K562 (cell line): ENCODE results near the gene C1orf50. TPM values are rescaled to one million over a fixed set of nuclear protein-coding genes. Genes with fewer than 3 reads are reported as not detected.

ENCODE experiments used
- ATF2 ChIP-seq: sonication (generic); formaldehyde crosslinking; IDR thresholded peaks from 2 replicates; pipeline ENCODE4 v1.8.1; 2022; ENCODE audit warnings: missing genetic modification reagents
- CUX1 ChIP-seq: fragments of 200-800 bp; sonication (Bioruptor generic); IDR thresholded peaks from 2 replicates; pipeline ENCODE4 v1.6.1; 2016; ENCODE audit warnings: missing genetic modification characterization, missing compliant biosample characterization
- HMG20A ChIP-seq: fragments of 450-650 bp; formaldehyde crosslinking; conservative IDR thresholded peaks from 2 replicates; pipeline ENCODE4 v1.4.0; 2020; ENCODE audit warnings: mild to moderate bottlenecking, mixed read lengths
- MECOM ChIP-seq: fragments of 250-450 bp; sonication (Bioruptor Pico); IDR thresholded peaks from 2 replicates; pipeline ENCODE4 v1.8.0; 2022; ENCODE audit warnings: inconsistent platforms
- PHF20 ChIP-seq: fragments of 450-650 bp; IDR thresholded peaks from 2 replicates; pipeline ENCODE4 v1.6.1; 2018; ENCODE audit not compliant: partially characterized antibody
- PHF21A ChIP-seq: fragments of 450-650 bp; IDR thresholded peaks from 2 replicates; pipeline ENCODE4 v1.6.1; 2017; ENCODE audit warnings: low read depth, borderline replicate concordance
- TAF7 ChIP-seq: fragments of 450-650 bp; IDR thresholded peaks from 2 replicates; pipeline ENCODE4 v1.6.1; 2016; ENCODE audit warnings: missing genetic modification characterization, missing compliant biosample characterization
- TRIM24 ChIP-seq, 2 experiments: fragments of 450-650 bp; IDR thresholded peaks; 2 replicates each; pipeline ENCODE4 v1.6.1; 2016
- ZNF24 ChIP-seq: fragments of 450-650 bp; IDR thresholded peaks from 2 replicates; pipeline ENCODE4 v1.6.1; 2016
- polyA plus RNA-seq, 8 experiments: library from polyadenylated mRNA; depleted of rRNA in 4 of 8; stranded (reverse) in 5 of 8; unstranded in 3 of 8; fragments of >200 nt; fragmentation: Nextera tagmentation in 2 of 8; fragmentation: Illumina TruSeq in 1 of 8; extraction: Ambion mirVana in 2 of 8; extraction: Trizol in 1 of 8; gene quantifications; 2 replicates each; pipeline versions ENCODE4 v1.2.1 to v1.2.3, GENCODE V29; 2011 to 2014; ENCODE audit warnings: inconsistent platforms in 1 of 8, missing spikeins in 1 of 8
- total RNA-seq, 7 experiments: library from RNA; depleted of rRNA in 6 of 7; stranded (reverse); fragments of >200 nt in 6 of 7; fragmentation: Illumina TruSeq in 2 of 7; extraction: Trizol in 2 of 7; gene quantifications; 2 replicates each; pipeline versions ENCODE4 v1.2.1 to v1.2.3, GENCODE V29; 2011 to 2021; ENCODE audit warnings: low replicate concordance in 1 of 7
- TF ChIP-seq, protein P1 (sequence below): IDR thresholded peaks from 2 replicates; pipeline ENCODE4 v1.6.1; 2014; ENCODE audit warnings: antibody characterized with exemption
- TF ChIP-seq, protein P2 (sequence below), 2 experiments: fragments of 450-650 bp in 1 of 2; sonication (generic) in 1 of 2; formaldehyde crosslinking in 1 of 2; IDR thresholded peaks; 2 replicates each; pipeline versions ENCODE4 v1.7.1 to v1.9.0; 2016 to 2022; ENCODE audit warnings: inconsistent platforms in 1 of 2, mild to moderate bottlenecking in 1 of 2, missing genetic modification reagents in 1 of 2

Gene C1orf50
- total and polyA plus RNA-seq, 9 of the 15 experiments (the other 6 are each of a cell fraction or from before 2014, with no cell fraction given), result 0.55 to 13.9 (median 5.2) TPM

GRCh38 chr1:42822800-42823392 is 55.8 kb downstream of the C1orf50 start (continued):
- TF ChIP-seq, protein P1, sequence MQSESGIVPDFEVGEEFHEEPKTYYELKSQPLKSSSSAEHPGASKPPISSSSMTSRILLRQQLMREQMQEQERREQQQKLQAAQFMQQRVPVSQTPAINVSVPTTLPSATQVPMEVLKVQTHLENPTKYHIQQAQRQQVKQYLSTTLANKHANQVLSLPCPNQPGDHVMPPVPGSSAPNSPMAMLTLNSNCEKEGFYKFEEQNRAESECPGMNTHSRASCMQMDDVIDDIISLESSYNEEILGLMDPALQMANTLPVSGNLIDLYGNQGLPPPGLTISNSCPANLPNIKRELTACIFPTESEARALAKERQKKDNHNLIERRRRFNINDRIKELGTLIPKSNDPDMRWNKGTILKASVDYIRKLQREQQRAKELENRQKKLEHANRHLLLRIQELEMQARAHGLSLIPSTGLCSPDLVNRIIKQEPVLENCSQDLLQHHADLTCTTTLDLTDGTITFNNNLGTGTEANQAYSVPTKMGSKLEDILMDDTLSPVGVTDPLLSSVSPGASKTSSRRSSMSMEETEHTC, result no peak
- no peak for TF ChIP-seq HMG20A (CRISPR knock-in tag)
- TF ChIP-seq ATF2 (CRISPR knock-in tag), result no peak
- TF ChIP-seq, protein P2, sequence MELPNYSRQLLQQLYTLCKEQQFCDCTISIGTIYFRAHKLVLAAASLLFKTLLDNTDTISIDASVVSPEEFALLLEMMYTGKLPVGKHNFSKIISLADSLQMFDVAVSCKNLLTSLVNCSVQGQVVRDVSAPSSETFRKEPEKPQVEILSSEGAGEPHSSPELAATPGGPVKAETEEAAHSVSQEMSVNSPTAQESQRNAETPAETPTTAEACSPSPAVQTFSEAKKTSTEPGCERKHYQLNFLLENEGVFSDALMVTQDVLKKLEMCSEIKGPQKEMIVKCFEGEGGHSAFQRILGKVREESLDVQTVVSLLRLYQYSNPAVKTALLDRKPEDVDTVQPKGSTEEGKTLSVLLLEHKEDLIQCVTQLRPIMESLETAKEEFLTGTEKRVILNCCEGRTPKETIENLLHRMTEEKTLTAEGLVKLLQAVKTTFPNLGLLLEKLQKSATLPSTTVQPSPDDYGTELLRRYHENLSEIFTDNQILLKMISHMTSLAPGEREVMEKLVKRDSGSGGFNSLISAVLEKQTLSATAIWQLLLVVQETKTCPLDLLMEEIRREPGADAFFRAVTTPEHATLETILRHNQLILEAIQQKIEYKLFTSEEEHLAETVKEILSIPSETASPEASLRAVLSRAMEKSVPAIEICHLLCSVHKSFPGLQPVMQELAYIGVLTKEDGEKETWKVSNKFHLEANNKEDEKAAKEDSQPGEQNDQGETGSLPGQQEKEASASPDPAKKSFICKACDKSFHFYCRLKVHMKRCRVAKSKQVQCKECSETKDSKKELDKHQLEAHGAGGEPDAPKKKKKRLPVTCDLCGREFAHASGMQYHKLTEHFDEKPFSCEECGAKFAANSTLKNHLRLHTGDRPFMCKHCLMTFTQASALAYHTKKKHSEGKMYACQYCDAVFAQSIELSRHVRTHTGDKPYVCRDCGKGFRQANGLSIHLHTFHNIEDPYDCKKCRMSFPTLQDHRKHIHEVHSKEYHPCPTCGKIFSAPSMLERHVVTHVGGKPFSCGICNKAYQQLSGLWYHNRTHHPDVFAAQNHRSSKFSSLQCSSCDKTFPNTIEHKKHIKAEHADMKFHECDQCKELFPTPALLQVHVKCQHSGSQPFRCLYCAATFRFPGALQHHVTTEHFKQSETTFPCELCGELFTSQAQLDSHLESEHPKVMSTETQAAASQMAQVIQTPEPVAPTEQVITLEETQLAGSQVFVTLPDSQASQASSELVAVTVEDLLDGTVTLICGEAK (IDR thresholded peaks at IDR 0.05), result 0 out of 2 replicates have a peak, but pooled peaks have one; percentile 21
- TF ChIP-seq, protein P2 (CRISPR knock-in tag; IDR thresholded peaks at IDR 0.05), result no peak
- no peak for TF ChIP-seq TRIM24 (IDR thresholded peaks at IDR 0.05)
- TF ChIP-seq MECOM (CRISPR knock-in tag), result no peak
- no peak for TF ChIP-seq PHF21A
- TF ChIP-seq CUX1 (CRISPR knock-in tag), result 0 out of 2 replicates have a peak, but pooled peaks have one; percentile 23
- no peak for TF ChIP-seq PHF20
- TF ChIP-seq ZNF24, result no peak
- TF ChIP-seq TAF7 (tag), result no peak
